Mesothelial cell of epicardium (in vitro differentiated cells): ENCODE results near the gene B3GNT3. TPM values are rescaled to one million over a fixed set of nuclear protein-coding genes. Genes with fewer than 3 reads are reported as not detected.

Experiments
- DNase-seq, 2 experiments: peaks; one replicate each; pipeline ENCODE4 v3.0.0; 2021; ENCODE audit warnings: low spot score in 2 of 2; ENCODE audit not compliant: unreplicated experiment in 2 of 2
- H3K27ac Mint-ChIP-seq: 2 replicates; pipeline ENCODE4 v1.8.0; 2021; ENCODE audit warnings: mixed read lengths
- H3K27me3 Mint-ChIP-seq: 2 replicates; pipeline ENCODE4 v1.8.0; 2021; ENCODE audit warnings: low read depth, mixed read lengths
- H3K36me3 Mint-ChIP-seq: 2 replicates; pipeline ENCODE4 v1.8.0; 2021; ENCODE audit warnings: mixed read lengths
- H3K4me1 Mint-ChIP-seq: 2 replicates; pipeline ENCODE4 v1.8.0; 2021; ENCODE audit warnings: mixed read lengths
- H3K4me3 Mint-ChIP-seq: 2 replicates; pipeline ENCODE4 v1.8.0; 2021; ENCODE audit warnings: mild to moderate bottlenecking, moderate library complexity, mixed read lengths
- H3K9me3 Mint-ChIP-seq: 2 replicates; pipeline ENCODE4 v1.8.0; 2021; ENCODE audit warnings: mixed read lengths
- total RNA-seq: library from RNA; stranded (reverse); gene quantifications from 3 replicates; pipeline ENCODE4 v1.2.1, GENCODE V29; 2021
- TF ChIP-seq, protein P1 (sequence below): fragments of 200-600 bp; sonication (generic); IDR thresholded peaks from one replicate; pipeline ENCODE4 v1.5.0; 2021; ENCODE audit warnings: antibody characterized with exemption; ENCODE audit not compliant: unreplicated experiment

The B3GNT3 gene
- total RNA-seq, 1 donor from 2014 or later = not detected

DNA sequence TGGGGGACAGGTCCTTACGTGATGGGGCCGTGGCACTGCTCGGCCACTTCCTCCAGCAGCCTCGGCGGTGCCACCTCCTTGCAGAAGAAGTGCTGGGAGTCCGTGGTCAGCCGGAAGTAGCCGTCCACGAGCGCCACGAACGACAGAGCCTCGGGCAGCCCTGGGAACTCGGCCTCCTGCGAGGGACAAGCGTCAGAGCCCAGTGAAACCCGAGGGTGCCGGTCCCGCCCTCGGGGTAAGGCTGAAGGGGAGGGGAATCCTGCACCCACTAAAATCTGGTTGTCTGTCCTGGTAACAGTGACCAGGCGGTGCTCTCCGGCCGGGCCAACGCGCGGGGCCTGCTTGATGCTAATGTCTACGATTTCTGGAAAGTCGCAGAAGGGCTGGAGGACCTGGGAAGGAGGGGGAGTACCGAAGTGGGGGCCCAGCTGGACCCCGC lies 46.5 kb downstream of the B3GNT3 start:
- TF ChIP-seq, protein P1, sequence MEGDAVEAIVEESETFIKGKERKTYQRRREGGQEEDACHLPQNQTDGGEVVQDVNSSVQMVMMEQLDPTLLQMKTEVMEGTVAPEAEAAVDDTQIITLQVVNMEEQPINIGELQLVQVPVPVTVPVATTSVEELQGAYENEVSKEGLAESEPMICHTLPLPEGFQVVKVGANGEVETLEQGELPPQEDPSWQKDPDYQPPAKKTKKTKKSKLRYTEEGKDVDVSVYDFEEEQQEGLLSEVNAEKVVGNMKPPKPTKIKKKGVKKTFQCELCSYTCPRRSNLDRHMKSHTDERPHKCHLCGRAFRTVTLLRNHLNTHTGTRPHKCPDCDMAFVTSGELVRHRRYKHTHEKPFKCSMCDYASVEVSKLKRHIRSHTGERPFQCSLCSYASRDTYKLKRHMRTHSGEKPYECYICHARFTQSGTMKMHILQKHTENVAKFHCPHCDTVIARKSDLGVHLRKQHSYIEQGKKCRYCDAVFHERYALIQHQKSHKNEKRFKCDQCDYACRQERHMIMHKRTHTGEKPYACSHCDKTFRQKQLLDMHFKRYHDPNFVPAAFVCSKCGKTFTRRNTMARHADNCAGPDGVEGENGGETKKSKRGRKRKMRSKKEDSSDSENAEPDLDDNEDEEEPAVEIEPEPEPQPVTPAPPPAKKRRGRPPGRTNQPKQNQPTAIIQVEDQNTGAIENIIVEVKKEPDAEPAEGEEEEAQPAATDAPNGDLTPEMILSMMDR = no peak
- Mint-ChIP-seq H3K36me3 (no peaks in the 10 kb centered on the region), H3K4me3 (peak overlapping the region; percentile 62), H3K4me1 (peaks cover 3% of the 10 kb centered on the region), H3K27me3 (peaks cover 55% of the 10 kb centered on the region), H3K9me3 (no peaks in the 10 kb centered on the region), H3K27ac (peak overlapping the region; percentile 12)
- DNase-seq = no peak

DNA sequence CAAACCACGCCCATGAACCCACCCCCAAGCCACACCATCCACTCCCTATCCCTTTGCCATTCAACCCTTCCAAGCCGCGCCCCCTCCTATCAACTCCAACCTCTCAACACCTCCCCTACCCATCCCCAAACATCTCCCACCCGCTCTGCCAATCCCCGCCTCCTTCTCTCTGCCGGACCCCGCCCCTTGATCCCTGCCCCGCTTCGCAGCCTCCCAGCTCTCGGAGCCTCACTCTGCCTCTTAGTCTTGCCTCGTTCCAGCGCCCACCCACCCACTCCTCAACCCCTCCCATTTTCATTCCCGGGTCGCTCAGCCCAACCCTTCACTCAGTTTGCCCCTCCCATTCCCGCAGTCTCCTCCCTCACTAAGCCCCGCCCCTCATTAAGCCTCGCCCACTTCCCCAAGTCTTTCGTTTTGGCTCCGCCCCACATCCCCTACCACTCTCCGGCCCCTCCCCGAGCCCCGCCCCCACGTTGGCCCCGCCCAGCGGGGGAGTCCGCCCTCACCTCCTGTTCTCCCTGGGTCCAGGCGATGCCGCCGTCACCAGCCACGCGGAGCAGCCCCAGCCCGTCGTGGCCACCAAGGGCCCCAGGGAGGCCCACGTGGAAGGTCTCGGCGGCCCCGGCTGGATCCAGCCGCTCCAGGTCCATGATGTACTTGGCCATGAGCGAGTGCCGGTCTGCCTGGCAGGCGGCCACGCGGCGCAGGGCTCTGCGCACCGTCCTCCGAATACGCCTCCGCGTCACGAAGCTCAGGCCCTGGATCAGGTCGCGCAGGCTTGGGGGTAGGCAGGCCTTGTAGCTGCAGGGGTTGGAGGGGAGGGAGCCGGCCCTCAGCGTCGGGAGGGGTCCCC lies 47.1 kb downstream of the B3GNT3 start:
- Mint-ChIP-seq H3K4me1 (peaks cover 3% of the 10 kb centered on the region), H3K36me3 (no peaks in the 10 kb centered on the region), H3K27ac (peak overlapping the region; percentile 12), H3K9me3 (no peaks in the 10 kb centered on the region), H3K4me3 (peak overlapping the region; percentile 62), H3K27me3 (peaks cover 51% of the 10 kb centered on the region)
- TF ChIP-seq, protein P1 = no peak
- DNase-seq = peak; percentile 88 to 89

DNA sequence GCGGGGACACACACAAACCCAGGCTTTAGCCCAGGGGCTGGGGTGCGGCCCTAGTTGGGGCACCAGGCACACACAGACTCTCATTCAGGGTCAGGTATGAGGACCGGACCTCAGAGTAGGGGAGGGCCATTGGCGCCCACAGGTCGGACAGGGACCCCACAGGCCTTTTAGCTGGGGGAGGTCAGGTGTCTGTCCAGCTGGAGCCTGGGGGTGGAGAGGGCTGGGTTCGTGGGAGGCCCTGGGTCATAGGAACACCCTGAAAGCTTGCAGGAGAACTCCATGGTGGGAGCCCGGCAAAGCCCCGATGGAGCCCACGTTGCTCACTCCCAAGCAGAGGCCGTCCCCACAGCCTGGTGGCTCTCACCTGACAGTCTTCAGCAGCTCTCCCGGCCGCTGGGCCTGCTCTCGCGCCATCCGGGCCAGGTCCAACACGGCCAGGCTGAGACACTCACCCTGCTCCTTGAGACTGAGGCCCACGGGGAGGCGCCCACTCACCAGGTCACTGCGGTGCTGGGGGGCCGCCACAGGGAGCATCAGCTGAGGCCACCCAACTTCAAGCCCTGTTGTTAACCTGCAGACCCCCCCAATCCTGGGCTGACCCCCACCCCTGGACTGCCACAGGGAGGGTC lies 47.8 kb downstream of the B3GNT3 start:
- H3K9me3 Mint-ChIP-seq = no peaks in the 10 kb centered on the region
- TF ChIP-seq, protein P1 = no peak
- H3K4me3 Mint-ChIP-seq = peak overlapping the region; percentile 42
- no peaks in the 10 kb centered on the region for H3K36me3 Mint-ChIP-seq
- H3K4me1 Mint-ChIP-seq = peaks cover 3% of the 10 kb centered on the region
- no peak overlapping the region for H3K27ac Mint-ChIP-seq
- peaks cover 50% of the 10 kb centered on the region for H3K27me3 Mint-ChIP-seq
- DNase-seq = no peak

DNA sequence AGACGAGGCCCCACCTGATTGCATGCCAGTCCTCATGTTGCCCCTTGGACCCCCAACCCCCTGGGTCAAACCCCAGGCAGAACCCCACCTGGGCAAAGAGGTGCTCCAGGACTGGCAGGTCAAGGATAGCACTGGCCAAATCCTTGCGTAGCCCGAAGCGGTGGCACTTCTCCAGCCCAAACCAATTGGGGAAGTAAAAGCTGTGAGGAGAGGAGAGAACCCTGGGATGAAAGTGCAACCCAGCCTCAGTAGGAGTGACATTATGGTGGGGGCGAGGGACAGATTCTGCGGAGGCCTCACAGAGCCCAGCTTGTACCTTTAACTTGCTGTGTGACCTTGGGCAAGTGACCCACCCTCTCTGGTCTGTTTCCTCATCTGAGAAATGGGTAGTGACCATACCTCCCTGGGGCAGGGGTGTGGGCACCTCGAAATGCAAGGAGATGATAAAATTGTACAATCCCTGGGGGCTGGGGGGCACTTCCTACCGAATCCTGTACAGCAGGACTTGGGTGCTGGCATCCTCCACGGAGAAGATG lies 48.4 kb downstream of the B3GNT3 start:
- TF ChIP-seq, protein P1 = no peak
- Mint-ChIP-seq H3K4me1 (peaks cover 3% of the 10 kb centered on the region), H3K27me3 (peaks cover 47% of the 10 kb centered on the region), H3K4me3 (no peak overlapping the region), H3K36me3 (no peaks in the 10 kb centered on the region), H3K27ac (no peak overlapping the region), H3K9me3 (no peaks in the 10 kb centered on the region)
- DNase-seq = no peak

DNA sequence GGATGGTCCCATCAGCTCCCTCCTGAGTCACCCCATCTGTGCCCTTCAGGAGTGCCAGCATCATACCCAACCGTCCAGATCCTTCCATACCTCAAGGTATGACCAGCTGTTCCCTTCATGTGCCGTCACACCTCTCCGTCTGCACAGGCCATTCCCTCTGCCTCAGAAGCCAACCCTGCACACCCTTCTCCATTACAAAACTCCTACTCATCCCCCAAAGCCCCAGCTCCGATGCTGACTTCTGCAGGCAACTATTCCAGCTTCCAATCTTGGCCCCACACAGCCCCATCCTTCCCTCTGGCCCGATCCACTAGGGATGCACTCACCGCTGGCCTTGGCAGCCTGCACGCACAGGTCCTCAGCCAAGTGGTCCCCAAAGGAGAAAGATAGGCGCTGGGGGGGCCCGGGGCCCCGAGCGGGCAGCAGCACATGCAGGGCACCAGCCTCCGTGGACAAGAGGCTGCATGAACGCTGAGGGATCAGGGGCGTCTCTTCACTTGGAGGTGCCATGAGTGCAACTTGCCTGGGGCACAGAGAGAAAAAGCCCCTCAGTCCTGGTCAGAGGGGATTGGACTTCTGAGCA lies 49.1 kb downstream of the B3GNT3 start:
- DNase-seq = no peak
- Mint-ChIP-seq H3K9me3 (no peaks in the 10 kb centered on the region), H3K4me1 (peaks cover 3% of the 10 kb centered on the region), H3K4me3 (no peak overlapping the region), H3K27me3 (peaks cover 44% of the 10 kb centered on the region), H3K27ac (no peak overlapping the region), H3K36me3 (no peaks in the 10 kb centered on the region)
- TF ChIP-seq, protein P1 = no peak
